Measurements from ENCODE around the gene CTNNBL1. TPM values are rescaled to one million over a fixed set of nuclear protein-coding genes. Genes with fewer than 3 reads are reported as not detected.

Gene CTNNBL1
- total RNA-seq, 1 experiment from 2014 or later, result 45.2 TPM

DNA sequence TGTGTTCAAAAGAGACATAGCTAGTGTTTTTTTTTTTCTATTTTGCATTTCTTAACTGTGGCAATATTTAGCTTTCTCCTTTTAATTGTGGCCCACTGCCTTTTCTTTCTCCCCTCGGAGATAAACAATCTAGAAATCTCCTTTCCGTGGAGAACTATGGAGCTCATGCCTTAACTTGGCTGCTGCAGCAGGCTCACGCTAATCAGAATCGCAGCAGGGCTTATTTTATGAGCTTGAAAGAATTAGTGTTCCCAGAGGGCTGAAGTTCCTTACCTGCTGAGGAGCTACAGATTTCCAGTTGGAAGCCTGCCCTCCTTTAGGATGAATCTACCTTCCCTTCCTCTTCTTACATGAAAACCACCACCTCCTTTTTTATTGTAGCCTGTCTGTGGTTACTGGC, 35.6 kb downstream of the CTNNBL1 start:
- peaks cover 12% of the 10 kb centered on the region for H3K36me3 Mint-ChIP-seq (ENCODE audit: insufficient read depth, unreplicated experiment)
- TF ChIP-seq, protein P1, sequence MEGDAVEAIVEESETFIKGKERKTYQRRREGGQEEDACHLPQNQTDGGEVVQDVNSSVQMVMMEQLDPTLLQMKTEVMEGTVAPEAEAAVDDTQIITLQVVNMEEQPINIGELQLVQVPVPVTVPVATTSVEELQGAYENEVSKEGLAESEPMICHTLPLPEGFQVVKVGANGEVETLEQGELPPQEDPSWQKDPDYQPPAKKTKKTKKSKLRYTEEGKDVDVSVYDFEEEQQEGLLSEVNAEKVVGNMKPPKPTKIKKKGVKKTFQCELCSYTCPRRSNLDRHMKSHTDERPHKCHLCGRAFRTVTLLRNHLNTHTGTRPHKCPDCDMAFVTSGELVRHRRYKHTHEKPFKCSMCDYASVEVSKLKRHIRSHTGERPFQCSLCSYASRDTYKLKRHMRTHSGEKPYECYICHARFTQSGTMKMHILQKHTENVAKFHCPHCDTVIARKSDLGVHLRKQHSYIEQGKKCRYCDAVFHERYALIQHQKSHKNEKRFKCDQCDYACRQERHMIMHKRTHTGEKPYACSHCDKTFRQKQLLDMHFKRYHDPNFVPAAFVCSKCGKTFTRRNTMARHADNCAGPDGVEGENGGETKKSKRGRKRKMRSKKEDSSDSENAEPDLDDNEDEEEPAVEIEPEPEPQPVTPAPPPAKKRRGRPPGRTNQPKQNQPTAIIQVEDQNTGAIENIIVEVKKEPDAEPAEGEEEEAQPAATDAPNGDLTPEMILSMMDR (IDR thresholded peaks at IDR 0.05; ENCODE audit: unreplicated experiment), result no peak
- no peaks in the 10 kb centered on the region for H3K9me3 Mint-ChIP-seq (ENCODE audit: unreplicated experiment)
- H3K4me3 Mint-ChIP-seq (ENCODE audit: unreplicated experiment), result no peak overlapping the region
- no peak for DNase-seq (ENCODE audit: unreplicated experiment)
- no peaks in the 10 kb centered on the region for H3K27me3 Mint-ChIP-seq (ENCODE audit: insufficient read depth, unreplicated experiment)
- CTCF ChIA-PET, result interaction anchor here (0.6 to 1.5 kb wide), 4 partner anchors 43 to 344 kb away, joined by 3 to 4 read pairs (median 4); no protein-coding TSS in a partner anchor
- POLR2A ChIA-PET, result interaction anchor here (0.7 to 1.2 kb wide), 3 partner anchors 11 to 36 kb away, joined by 3 to 4 read pairs (median 3); no protein-coding TSS in a partner anchor
- H3K27ac Mint-ChIP-seq (ENCODE audit: low read depth, unreplicated experiment), result no peak overlapping the region
- intact Hi-C loops (cut with micrococcal nuclease), result no loop called here
- H3K4me1 Mint-ChIP-seq (ENCODE audit: insufficient read depth, unreplicated experiment), result peaks cover 9% of the 10 kb centered on the region
- no TSS peak for BruUV-seq (replicated peaks)

DNA sequence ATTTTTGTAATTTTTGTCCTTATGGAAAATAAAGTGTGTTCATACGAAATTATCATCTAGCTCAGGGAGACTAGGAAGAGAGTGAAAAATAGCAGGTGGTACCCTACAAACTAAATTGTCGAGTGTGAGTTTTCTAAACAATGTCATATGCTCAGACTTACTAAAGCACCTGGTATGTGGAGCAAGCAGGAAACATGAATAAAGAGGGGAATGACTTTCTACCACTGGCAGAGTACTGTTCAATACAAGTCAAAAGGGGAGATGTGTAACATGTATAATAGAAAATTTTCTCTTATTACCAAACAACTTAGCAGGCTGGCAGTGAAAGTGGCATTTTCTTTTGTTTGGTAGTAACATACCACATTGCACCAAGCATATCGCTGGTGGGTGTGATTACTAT, 36.1 kb downstream of the CTNNBL1 start:
- POLR2A ChIA-PET, result interaction anchor here (0.7 kb wide), 1 partner anchor 28 kb away, joined by 3 read pairs; no protein-coding TSS in a partner anchor

DNA sequence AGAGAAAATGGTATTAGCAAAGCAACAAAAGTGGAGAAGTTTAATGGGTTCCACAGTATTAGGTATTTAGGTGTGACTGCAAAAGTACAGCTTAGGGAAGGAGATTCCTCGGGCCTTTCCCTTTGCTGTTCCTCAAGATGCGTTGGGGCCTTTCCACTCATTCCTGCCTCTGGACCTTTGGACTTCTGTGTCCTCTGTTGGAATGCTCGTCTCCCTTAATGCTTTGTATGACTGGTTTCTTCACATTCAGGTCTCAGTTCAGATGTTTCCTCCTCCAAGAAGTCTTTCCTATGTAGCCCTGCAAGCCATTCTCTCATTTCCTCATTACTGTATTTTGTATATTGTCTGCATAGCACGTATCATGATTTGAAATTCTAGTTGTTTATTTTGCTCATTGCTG, 39.6 kb downstream of the CTNNBL1 start:
- Mint-ChIP-seq H3K9me3 (ENCODE audit: unreplicated experiment) (no peaks in the 10 kb centered on the region), H3K36me3 (ENCODE audit: insufficient read depth, unreplicated experiment) (peaks cover 30% of the 10 kb centered on the region), H3K27me3 (ENCODE audit: insufficient read depth, unreplicated experiment) (no peaks in the 10 kb centered on the region), H3K4me1 (ENCODE audit: insufficient read depth, unreplicated experiment) (peaks cover 9% of the 10 kb centered on the region), H3K27ac (ENCODE audit: low read depth, unreplicated experiment) (no peak overlapping the region), H3K4me3 (ENCODE audit: unreplicated experiment) (no peak overlapping the region)
- TF ChIP-seq, protein P1 (IDR thresholded peaks at IDR 0.05; ENCODE audit: unreplicated experiment), result no peak
- DNase-seq (ENCODE audit: unreplicated experiment), result no peak
- CTCF ChIA-PET, result no interaction called here
- intact Hi-C loops (cut with micrococcal nuclease), result no loop called here
- BruUV-seq (replicated peaks), result no TSS peak
- POLR2A ChIA-PET, result interaction anchor here (0.9 to 1.4 kb wide), 2 partner anchors 10 to 12 kb away, joined by 3 to 5 read pairs; no protein-coding TSS in a partner anchor

More for the DNA sequence above, 36.1 kb downstream of the CTNNBL1 start:
- TF ChIP-seq, protein P1 (IDR thresholded peaks at IDR 0.05; ENCODE audit: unreplicated experiment), result no peak
- intact Hi-C loops (cut with micrococcal nuclease), result no loop called here
- H3K36me3 Mint-ChIP-seq (ENCODE audit: insufficient read depth, unreplicated experiment), result peaks cover 12% of the 10 kb centered on the region
- peaks cover 9% of the 10 kb centered on the region for H3K4me1 Mint-ChIP-seq (ENCODE audit: insufficient read depth, unreplicated experiment)
- no peak overlapping the region for H3K4me3 Mint-ChIP-seq (ENCODE audit: unreplicated experiment)
- CTCF ChIA-PET, result interaction anchor here (1.2 to 1.5 kb wide), 2 partner anchors 64 to 328 kb away, joined by 3 to 4 read pairs; no protein-coding TSS in a partner anchor
- no TSS peak for BruUV-seq (replicated peaks)
- H3K9me3 Mint-ChIP-seq (ENCODE audit: unreplicated experiment), result no peaks in the 10 kb centered on the region
- H3K27ac Mint-ChIP-seq (ENCODE audit: low read depth, unreplicated experiment), result no peak overlapping the region
- no peak for DNase-seq (ENCODE audit: unreplicated experiment)
- H3K27me3 Mint-ChIP-seq (ENCODE audit: insufficient read depth, unreplicated experiment), result no peaks in the 10 kb centered on the region

DNA sequence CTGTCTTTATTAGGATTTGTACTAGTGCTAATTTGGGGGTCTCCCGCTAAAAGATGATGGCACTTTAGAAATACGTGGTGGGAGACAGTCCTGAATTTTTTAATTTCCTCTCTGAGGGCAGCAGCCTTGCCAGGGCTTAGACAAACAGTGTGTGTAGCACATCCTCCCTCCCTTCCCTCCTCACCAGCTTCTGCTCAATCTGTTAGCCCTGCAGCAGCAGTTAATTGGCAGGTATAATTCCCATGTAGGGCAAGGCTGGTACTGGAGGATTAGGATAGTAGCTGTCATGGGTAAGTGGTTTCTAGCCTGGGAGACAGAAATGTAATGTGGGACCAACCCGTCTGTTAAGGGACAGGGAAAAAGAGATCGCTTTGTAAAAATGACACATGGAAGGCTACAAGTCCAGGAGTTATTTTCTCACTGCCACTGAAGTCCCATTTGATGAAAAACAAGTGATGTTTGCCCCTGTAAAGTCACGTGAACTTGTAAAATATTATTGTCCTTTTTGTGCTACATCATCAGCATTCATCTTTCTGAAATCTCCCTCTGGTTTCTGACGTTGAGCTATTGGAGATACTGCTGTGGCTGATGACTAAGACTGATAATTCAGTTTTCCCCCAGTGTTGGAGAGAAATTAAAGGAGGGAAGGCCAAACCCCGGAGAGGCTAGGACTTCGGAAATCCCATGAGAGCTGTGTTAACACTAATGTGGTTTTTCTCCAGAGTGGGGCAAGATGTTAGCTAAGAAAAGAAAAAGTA, 40.6 kb downstream of the CTNNBL1 start:
- H3K4me3 Mint-ChIP-seq (ENCODE audit: unreplicated experiment), result no peak overlapping the region

More for the DNA sequence above, 40.6 kb downstream of the CTNNBL1 start:
- no peaks in the 10 kb centered on the region for H3K27me3 Mint-ChIP-seq (ENCODE audit: insufficient read depth, unreplicated experiment)
- H3K4me1 Mint-ChIP-seq (ENCODE audit: insufficient read depth, unreplicated experiment), result peaks cover 9% of the 10 kb centered on the region
- peaks cover 30% of the 10 kb centered on the region for H3K36me3 Mint-ChIP-seq (ENCODE audit: insufficient read depth, unreplicated experiment)
- DNase-seq (ENCODE audit: unreplicated experiment), result no peak
- no peak overlapping the region for H3K27ac Mint-ChIP-seq (ENCODE audit: low read depth, unreplicated experiment)
- intact Hi-C loops (cut with micrococcal nuclease), result no loop called here
- no TSS peak for BruUV-seq (replicated peaks)
- POLR2A ChIA-PET, result interaction anchor here (0.9 to 1.4 kb wide), 4 partner anchors 9 to 14 kb away, joined by 3 to 5 read pairs (median 3); no protein-coding TSS in a partner anchor
- TF ChIP-seq, protein P1 (IDR thresholded peaks at IDR 0.05; ENCODE audit: unreplicated experiment), result no peak
- H3K9me3 Mint-ChIP-seq (ENCODE audit: unreplicated experiment), result no peaks in the 10 kb centered on the region
- CTCF ChIA-PET, result interaction anchor here (0.5 to 1.1 kb wide), 5 partner anchors 21 to 183 kb away, joined by 3 read pairs; no protein-coding TSS in a partner anchor
